Gastroesophageal sphincter (tissue), 3 donors: Measurements from ENCODE around the gene LCN9.

Experiments
- EP300 ChIP-seq: sonication (generic); formaldehyde crosslinking; IDR thresholded peaks from one replicate; pipeline ENCODE4 v1.6.1; 2017; ENCODE audit warnings: antibody characterized with exemption, mild to moderate bottlenecking
- POLR2A ChIP-seq, 2 donors: fragments of 450-650 bp; IDR thresholded peaks; one replicate each; pipeline ENCODE4 v1.6.1; 2017; ENCODE audit warnings: antibody characterized with exemption in 2 of 2, mild to moderate bottlenecking in 2 of 2, moderate library complexity in 1 of 2
- TF ChIP-seq, protein P1 (sequence below), 4 experiments: fragments of 200-600 bp in 2 of 4; fragments of 450-650 bp in 2 of 4; sonication (generic) in 1 of 4; IDR thresholded peaks; one replicate each; pipeline ENCODE4 v1.5.1; 2017 to 2019; ENCODE audit warnings: antibody characterized with exemption in 4 of 4, mild to moderate bottlenecking in 2 of 4, moderate library complexity in 2 of 4

DNA sequence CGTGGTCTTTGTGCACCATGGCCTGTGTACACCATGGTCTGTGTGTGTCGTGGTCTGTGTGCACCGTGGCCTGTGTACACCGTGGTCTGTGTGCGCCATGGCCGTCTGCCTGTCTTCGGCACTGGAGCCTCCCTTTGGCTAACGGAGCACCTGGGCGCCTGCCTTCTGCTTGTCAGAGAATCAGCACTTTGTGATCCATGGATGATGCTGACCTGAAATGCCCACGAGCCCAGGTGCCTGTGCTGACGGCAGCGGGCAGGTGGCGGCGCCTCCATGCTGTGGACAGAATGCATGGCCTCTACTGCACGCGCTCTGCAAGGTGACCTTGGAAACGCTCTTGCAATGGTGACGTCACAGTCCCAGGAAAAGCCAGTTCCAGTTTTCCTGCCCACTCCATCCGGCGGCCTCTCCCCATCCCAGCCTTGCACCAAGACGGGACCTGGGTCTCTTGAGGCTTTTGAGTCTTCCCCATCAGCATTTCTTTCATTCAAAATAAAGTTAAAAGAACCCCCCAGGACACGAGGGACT lies 14.6 kb downstream of the LCN9 start:
- TF ChIP-seq, protein P1, sequence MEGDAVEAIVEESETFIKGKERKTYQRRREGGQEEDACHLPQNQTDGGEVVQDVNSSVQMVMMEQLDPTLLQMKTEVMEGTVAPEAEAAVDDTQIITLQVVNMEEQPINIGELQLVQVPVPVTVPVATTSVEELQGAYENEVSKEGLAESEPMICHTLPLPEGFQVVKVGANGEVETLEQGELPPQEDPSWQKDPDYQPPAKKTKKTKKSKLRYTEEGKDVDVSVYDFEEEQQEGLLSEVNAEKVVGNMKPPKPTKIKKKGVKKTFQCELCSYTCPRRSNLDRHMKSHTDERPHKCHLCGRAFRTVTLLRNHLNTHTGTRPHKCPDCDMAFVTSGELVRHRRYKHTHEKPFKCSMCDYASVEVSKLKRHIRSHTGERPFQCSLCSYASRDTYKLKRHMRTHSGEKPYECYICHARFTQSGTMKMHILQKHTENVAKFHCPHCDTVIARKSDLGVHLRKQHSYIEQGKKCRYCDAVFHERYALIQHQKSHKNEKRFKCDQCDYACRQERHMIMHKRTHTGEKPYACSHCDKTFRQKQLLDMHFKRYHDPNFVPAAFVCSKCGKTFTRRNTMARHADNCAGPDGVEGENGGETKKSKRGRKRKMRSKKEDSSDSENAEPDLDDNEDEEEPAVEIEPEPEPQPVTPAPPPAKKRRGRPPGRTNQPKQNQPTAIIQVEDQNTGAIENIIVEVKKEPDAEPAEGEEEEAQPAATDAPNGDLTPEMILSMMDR (IDR thresholded peaks at IDR 0.05), result no peak
- TF ChIP-seq POLR2A (IDR thresholded peaks at IDR 0.05), result no peak
- TF ChIP-seq EP300, result no peak
